Measurements from ENCODE around the gene DKKL1.

Gene DKKL1

DNA sequence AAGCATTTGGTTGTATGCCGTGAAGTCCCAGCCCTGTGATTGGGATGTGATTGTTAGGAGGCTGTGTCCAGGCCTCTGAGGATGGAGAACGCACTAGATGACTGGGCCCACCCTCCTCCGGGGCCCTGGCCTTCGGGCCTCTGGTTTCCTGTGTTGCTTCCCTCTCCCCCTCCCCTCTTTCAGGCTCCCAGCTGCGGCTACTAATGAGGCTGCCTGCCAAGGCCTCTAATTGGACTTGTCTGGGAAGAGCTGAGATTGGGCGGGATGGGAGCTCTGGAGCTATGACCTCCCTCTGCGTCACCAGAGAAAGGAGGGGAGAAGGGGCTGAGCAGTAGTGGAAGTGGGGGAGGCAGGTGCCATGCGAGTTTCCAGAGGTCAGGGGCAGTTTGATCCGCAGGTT is 49.7 kb downstream of the DKKL1 start:
- Mint-ChIP-seq H3K4me3 (peak overlapping the region; percentile 2 to 21 (median 6)), H3K36me3 (ENCODE audit: low read depth) (no peaks in the 10 kb centered on the region), H3K9me3 (no peaks in the 10 kb centered on the region), H3K27ac (peak overlapping the region; percentile 67 to 90 (median 81)), H3K27me3 (ENCODE audit: low read depth) (peaks cover 31% of the 10 kb centered on the region), H3K4me1 (peaks cover 45% of the 10 kb centered on the region)
- TF ChIP-seq, protein P1, sequence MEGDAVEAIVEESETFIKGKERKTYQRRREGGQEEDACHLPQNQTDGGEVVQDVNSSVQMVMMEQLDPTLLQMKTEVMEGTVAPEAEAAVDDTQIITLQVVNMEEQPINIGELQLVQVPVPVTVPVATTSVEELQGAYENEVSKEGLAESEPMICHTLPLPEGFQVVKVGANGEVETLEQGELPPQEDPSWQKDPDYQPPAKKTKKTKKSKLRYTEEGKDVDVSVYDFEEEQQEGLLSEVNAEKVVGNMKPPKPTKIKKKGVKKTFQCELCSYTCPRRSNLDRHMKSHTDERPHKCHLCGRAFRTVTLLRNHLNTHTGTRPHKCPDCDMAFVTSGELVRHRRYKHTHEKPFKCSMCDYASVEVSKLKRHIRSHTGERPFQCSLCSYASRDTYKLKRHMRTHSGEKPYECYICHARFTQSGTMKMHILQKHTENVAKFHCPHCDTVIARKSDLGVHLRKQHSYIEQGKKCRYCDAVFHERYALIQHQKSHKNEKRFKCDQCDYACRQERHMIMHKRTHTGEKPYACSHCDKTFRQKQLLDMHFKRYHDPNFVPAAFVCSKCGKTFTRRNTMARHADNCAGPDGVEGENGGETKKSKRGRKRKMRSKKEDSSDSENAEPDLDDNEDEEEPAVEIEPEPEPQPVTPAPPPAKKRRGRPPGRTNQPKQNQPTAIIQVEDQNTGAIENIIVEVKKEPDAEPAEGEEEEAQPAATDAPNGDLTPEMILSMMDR (IDR thresholded peaks at IDR 0.05; ENCODE audit: unreplicated experiment in 3 of 3), result no peak

DNA sequence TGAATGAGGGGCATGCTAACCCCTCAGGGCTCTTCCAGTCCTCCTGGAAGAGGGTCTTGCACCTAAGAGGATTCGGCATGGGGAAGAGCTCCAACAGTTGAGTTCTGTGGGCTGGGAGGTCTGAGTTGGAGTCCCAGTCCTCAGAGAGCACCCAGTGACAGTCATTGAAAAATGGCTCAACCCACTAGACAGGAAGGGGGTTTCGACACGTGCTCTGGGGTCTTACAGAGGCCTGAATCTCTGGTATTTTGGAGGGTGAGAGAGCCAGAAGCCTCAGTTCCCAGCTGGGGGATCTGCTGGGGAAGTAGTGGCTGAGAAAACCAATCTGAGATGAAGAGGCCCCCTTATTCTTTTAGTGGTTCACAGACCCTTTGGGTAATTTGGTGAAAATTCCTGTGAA is 50.6 kb downstream of the DKKL1 start:
- no peaks in the 10 kb centered on the region for H3K36me3 Mint-ChIP-seq (ENCODE audit: low read depth)

DNA sequence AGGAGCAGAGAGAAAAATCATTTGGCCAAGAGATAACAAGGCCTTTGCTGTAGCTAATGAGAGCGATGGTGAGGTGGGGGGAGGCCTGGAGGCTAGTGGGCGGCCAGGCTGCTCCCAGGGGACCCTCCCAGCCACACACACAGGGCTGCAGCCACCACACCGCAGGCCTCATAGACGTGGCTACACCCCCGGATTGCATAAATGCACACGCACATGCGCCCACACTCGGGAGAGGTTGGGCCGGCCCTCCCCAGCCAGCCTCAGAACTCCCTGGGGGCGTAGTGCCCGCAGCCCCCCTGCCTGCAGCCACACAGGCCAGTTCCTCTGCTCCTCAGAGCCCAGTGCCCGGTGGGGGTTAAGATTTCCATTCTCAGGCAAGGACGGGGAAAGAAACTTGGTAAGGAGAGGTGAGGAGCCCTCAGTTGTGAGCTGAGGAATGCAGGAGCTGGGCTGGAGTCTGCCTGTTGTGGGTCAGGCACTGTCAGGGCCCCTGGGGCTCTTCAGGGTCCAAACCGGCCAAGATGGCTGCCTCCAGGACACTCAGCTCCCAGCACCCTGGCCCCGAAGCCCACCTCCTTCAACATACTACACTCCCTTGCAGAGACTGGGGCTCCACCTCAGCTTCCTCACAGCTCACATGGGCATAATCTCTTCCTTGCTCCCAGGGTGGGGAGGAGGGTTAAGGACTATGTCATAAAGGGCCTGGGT is 51.6 kb downstream of the DKKL1 start:
- Mint-ChIP-seq H3K36me3 (ENCODE audit: low read depth) (no peaks in the 10 kb centered on the region), H3K4me1 (peaks cover 45% of the 10 kb centered on the region), H3K9me3 (no peaks in the 10 kb centered on the region), H3K4me3 (no peak overlapping the region), H3K27me3 (ENCODE audit: low read depth) (peaks cover 44% of the 10 kb centered on the region), H3K27ac (peak overlapping the region in 2 of 3 experiments; percentile 40 to 46)
- TF ChIP-seq, protein P1 (IDR thresholded peaks at IDR 0.05; ENCODE audit: unreplicated experiment in 3 of 3), result no peak

More for the DNA sequence above, 50.6 kb downstream of the DKKL1 start:
- TF ChIP-seq, protein P1 (IDR thresholded peaks at IDR 0.05; ENCODE audit: unreplicated experiment in 3 of 3), result no peak
- Mint-ChIP-seq H3K4me1 (peaks cover 40% of the 10 kb centered on the region), H3K27ac (peak overlapping the region in 2 of 3 experiments; percentile 55 to 90), H3K27me3 (ENCODE audit: low read depth) (peaks cover 37% of the 10 kb centered on the region), H3K4me3 (no peak overlapping the region), H3K9me3 (no peaks in the 10 kb centered on the region)

DNA sequence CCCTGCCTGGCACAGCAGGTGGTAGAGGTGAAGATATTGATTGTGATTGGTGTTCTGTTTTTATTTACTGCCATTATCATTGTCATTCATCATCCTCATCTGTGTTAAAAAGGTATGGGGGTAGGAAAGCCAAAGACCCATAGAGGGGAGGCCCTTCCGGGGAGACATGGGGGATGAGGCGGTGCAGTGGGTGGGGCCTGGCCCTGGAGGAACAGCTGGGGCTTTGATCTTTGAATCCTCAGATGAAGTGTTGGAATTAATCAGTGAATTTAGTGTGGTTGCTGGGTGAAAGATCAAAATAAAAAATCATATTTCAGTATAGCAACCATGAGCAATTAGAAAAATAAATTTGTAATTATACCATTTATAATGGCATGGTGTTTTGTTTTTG is 52.1 kb downstream of the DKKL1 start:
- H3K27ac Mint-ChIP-seq, result peak overlapping the region in 1 of 3 experiments; percentile 41
- H3K4me3 Mint-ChIP-seq, result no peak overlapping the region
- TF ChIP-seq, protein P1 (IDR thresholded peaks at IDR 0.05; ENCODE audit: unreplicated experiment in 3 of 3), result no peak
- H3K36me3 Mint-ChIP-seq (ENCODE audit: low read depth), result no peaks in the 10 kb centered on the region
- peaks cover 49% of the 10 kb centered on the region for H3K27me3 Mint-ChIP-seq (ENCODE audit: low read depth)
- H3K9me3 Mint-ChIP-seq, result no peaks in the 10 kb centered on the region
- peaks cover 49% of the 10 kb centered on the region for H3K4me1 Mint-ChIP-seq

DNA sequence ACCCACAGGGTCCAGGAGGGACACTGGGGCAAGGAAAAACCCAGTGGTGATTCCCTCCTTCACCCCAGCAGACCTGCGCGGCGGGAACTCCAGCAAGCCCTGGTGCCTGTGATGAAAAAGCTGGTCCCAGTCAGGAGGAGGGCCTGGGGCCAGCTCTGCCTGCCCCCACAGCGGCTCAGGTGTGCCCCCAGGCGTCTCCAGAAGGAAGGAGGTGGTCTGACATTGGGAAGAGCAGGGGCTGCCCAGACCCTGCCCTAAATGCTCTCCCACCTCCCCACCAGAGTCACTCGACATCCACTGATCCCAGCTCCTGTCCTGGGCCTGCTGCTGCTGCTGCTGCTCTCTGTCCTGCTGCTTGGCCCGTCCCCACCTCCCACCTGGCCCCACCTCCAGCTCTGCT is 53.4 kb downstream of the DKKL1 start:
- no peaks in the 10 kb centered on the region for H3K36me3 Mint-ChIP-seq (ENCODE audit: low read depth)
- H3K9me3 Mint-ChIP-seq, result no peaks in the 10 kb centered on the region
- peaks cover 56% of the 10 kb centered on the region for H3K27me3 Mint-ChIP-seq (ENCODE audit: low read depth)
- H3K4me1 Mint-ChIP-seq, result peaks cover 53% of the 10 kb centered on the region
- H3K27ac Mint-ChIP-seq, result no peak overlapping the region
- TF ChIP-seq, protein P1 (IDR thresholded peaks at IDR 0.05; ENCODE audit: unreplicated experiment in 3 of 3), result no peak
- no peak overlapping the region for H3K4me3 Mint-ChIP-seq

DNA sequence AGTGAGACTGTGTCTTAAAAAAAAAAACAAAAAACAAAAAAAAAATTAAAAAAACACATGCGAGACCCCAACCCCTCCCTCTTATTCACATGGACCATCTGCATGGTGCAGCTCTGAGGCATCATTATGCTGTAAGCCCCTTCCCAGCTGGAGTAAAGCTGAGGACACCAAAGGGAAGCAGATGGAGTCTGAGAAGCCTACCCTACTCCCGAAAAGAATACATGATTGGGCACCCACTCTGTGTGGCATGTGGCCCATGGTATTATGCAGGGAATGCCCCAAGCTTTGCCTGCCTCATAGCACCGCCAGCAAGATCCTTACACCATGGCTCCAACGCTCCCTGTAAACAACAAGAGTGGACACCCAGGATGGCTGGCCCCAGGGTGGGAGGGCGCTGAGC is 54.8 kb downstream of the DKKL1 start:
- no peak overlapping the region for H3K27ac Mint-ChIP-seq
- H3K4me3 Mint-ChIP-seq, result no peak overlapping the region
- H3K4me1 Mint-ChIP-seq, result peaks cover 47% of the 10 kb centered on the region
- peaks cover 69% of the 10 kb centered on the region for H3K27me3 Mint-ChIP-seq (ENCODE audit: low read depth)
- H3K9me3 Mint-ChIP-seq, result peaks cover under 1% of the 10 kb centered on the region
- TF ChIP-seq, protein P1 (IDR thresholded peaks at IDR 0.05; ENCODE audit: unreplicated experiment in 3 of 3), result no peak
- no peaks in the 10 kb centered on the region for H3K36me3 Mint-ChIP-seq (ENCODE audit: low read depth)

Data from nephron (organoid).